Common myeloid progenitor, CD34-positive (primary cell): ENCODE results near the gene ENTR1.

ENCODE experiments used
- CTCF ChIA-PET: fragments of 350-600 bp; sonication (Branson Sonifier 250); formaldehyde crosslinking; loops from one replicate; lab custom pipeline; 2021; ENCODE audit warnings: antibody characterized with exemption; lab: Charles Lee
- POLR2A ChIA-PET: fragments of 350-600 bp; sonication (Branson Sonifier 250); formaldehyde crosslinking; loops from one replicate; lab custom pipeline; 2021; ENCODE audit warnings: antibody characterized with exemption; lab: Charles Lee
- DNase-seq, 3 donors: peaks; one replicate each; pipeline versions ENCODE4 v3.0.0 to v3.0.0-alpha.2; 2013
- H3K27ac ChIP-seq, 2 experiments: 1 replicate in 1 of 2; 2 replicates in 1 of 2; pipeline ENCODE4 v1.7.0; 2013; ENCODE audit warnings: inconsistent platforms in 2 of 2, low read length in 2 of 2, mild to moderate bottlenecking in 2 of 2, low read depth in 1 of 2, moderate library complexity in 1 of 2; ENCODE audit not compliant: severe bottlenecking in 2 of 2, insufficient read depth in 1 of 2, poor library complexity in 1 of 2
- H3K27me3 ChIP-seq, 5 experiments: replicated peaks in 2 of 5; 1 replicate in 3 of 5; 2 replicates in 2 of 5; pipeline versions ENCODE4 v1.6.1 to v1.7.0; 2013; ENCODE audit warnings: low read length in 4 of 5, mild to moderate bottlenecking in 2 of 5, moderate library complexity in 2 of 5, inconsistent platforms in 1 of 5; ENCODE audit not compliant: insufficient read depth in 5 of 5, control insufficient read depth in 4 of 5
- H3K36me3 ChIP-seq, 4 experiments: 1 replicate in 2 of 4; 2 replicates in 2 of 4; pipeline versions ENCODE4 v1.6.1 to v1.7.0; 2013; ENCODE audit warnings: low read length in 3 of 4, control low read depth in 1 of 4, mild to moderate bottlenecking in 1 of 4; ENCODE audit not compliant: control insufficient read depth in 4 of 4, insufficient read depth in 4 of 4
- H3K4me1 ChIP-seq, 4 experiments: 1 replicate in 3 of 4; 2 replicates in 1 of 4; pipeline versions ENCODE4 v1.6.1 to v1.7.1; 2013; ENCODE audit warnings: low read length in 3 of 4, mild to moderate bottlenecking in 3 of 4, control low read depth in 1 of 4, inconsistent platforms in 1 of 4, moderate library complexity in 1 of 4; ENCODE audit not compliant: control insufficient read depth in 4 of 4, insufficient read depth in 4 of 4; ENCODE audit errors: control extremely low read depth in 1 of 4
- H3K4me3 ChIP-seq, 7 experiments: 1 replicate in 4 of 7; 2 replicates in 3 of 7; pipeline versions ENCODE4 v1.5.1 to v1.7.0; 2013; ENCODE audit warnings: mild to moderate bottlenecking in 7 of 7, low read length in 6 of 7, moderate library complexity in 6 of 7, inconsistent platforms in 2 of 7, low read depth in 2 of 7, control low read depth in 1 of 7; ENCODE audit not compliant: insufficient read depth in 4 of 7, control insufficient read depth in 1 of 7; ENCODE audit errors: extremely low read depth in 1 of 7
- H3K9me3 ChIP-seq, 5 experiments: 1 replicate in 4 of 5; 2 replicates in 1 of 5; pipeline versions ENCODE4 v1.6.1 to v1.7.1; 2013; ENCODE audit warnings: low read length in 4 of 5, mild to moderate bottlenecking in 2 of 5, inconsistent platforms in 1 of 5, low read depth in 1 of 5, moderate library complexity in 1 of 5; ENCODE audit not compliant: control insufficient read depth in 4 of 5, insufficient read depth in 2 of 5; ENCODE audit errors: control extremely low read depth in 1 of 5
- WGBS: methylation state at CpG from one replicate; pipeline ENCODE4 v1.1.5; 2013; ENCODE audit not compliant: insufficient coverage; 5-methylcytosine and 5-hydroxymethylcytosine counted together

ENTR1 gene

GRCh38 chr9:136399176-136400037, 11.0 kb downstream of the ENTR1 start:
- 4% methylated on average over 55 of the region's 67 CpGs for WGBS
- CTCF ChIA-PET = interaction anchor here (1.0 to 1.4 kb wide), 4 partner anchors 11 to 89 kb away, joined by 3 to 6 read pairs (median 3); no protein-coding TSS in a partner anchor
- DNase-seq = peak; percentile 20 to 69 (median 68)
- H3K27me3 ChIP-seq = no peaks in the 10 kb centered on the region
- POLR2A ChIA-PET = no interaction called here
- H3K36me3 ChIP-seq = peaks cover 3 to 70% (median 47%) of the 10 kb centered on the region in 4 experiments
- peaks cover 0 to 22% (median 20%) of the 10 kb centered on the region in 4 experiments for H3K4me1 ChIP-seq
- H3K4me3 ChIP-seq = peak overlapping the region; percentile 64 to 87 (median 77)
- no peaks in the 10 kb centered on the region for H3K9me3 ChIP-seq
- H3K27ac ChIP-seq = peak overlapping the region in 1 of 2 experiments; percentile 63

DNA sequence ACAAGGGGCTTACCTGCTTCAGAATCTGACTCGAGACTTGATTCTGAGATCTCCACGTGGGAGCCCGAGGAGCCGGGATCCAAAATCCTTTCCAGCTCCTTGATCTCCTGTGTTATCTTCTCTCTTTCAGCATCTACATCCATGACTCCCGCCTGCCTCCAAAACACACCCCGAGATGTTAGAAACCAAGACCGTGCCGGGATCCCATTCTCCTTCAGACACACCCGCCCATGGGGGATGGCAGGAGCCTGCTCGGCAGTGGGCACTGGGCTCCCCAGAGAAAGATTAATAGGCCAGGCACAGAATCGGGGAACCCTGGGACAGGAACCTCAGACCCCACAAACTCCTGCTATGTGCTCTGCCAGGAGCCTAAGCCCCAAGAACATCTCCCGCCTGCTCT, 12.1 kb downstream of the ENTR1 start:
- H3K36me3 ChIP-seq = peaks cover 3 to 71% (median 51%) of the 10 kb centered on the region in 4 experiments
- DNase-seq = no peak
- no peaks in the 10 kb centered on the region for H3K9me3 ChIP-seq
- no peaks in the 10 kb centered on the region for H3K27me3 ChIP-seq
- H3K27ac ChIP-seq = no peak overlapping the region
- H3K4me3 ChIP-seq = peak overlapping the region in 1 of 7 experiments; percentile 79
- peaks cover 0 to 22% (median 16%) of the 10 kb centered on the region in 4 experiments for H3K4me1 ChIP-seq
- POLR2A ChIA-PET = no interaction called here
- WGBS = 95% methylated on average over 12 of the region's 12 CpGs
- CTCF ChIA-PET = interaction anchor here (1.3 to 1.5 kb wide), 3 partner anchors 10 to 88 kb away, joined by 3 to 6 read pairs (median 3); no protein-coding TSS in a partner anchor

- POLR2A ChIA-PET = no interaction called here
- CTCF ChIA-PET = interaction anchor here (0.6 to 1.6 kb wide), 6 partner anchors 10 to 43 kb away, joined by 3 to 7 read pairs (median 3); partner anchors contain the start of genes DNLZ, ENTR1 and PMPCA
- H3K9me3 ChIP-seq = no peaks in the 10 kb centered on the region
- DNase-seq = no peak
- peaks cover 3 to 75% (median 56%) of the 10 kb centered on the region in 4 experiments for H3K36me3 ChIP-seq
- H3K4me3 ChIP-seq = no peak overlapping the region
- no peak overlapping the region for H3K27ac ChIP-seq
- no CpG with 5 or more reads among the region's 6 CpGs for WGBS
- peaks cover 0 to 22% (median 16%) of the 10 kb centered on the region in 4 experiments for H3K4me1 ChIP-seq
- no peaks in the 10 kb centered on the region for H3K27me3 ChIP-seq
Measured at GRCh38 chr9:136397643-136398042, 12.8 kb downstream of the ENTR1 start.

DNA sequence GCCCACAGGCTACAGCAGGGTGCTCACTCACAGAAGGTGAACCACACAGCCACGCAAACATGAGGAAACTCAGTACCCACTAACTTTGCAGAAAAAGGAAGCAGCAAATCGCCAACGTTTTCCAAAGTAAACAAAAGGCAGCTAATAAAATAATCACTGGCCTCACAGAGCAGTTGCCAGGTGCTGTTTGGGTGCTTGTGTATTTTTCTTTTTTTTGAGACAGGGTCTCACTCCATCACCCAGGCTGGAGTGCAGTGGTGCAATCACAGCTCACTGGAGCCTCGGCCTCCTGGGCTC, 14.2 kb downstream of the ENTR1 start:
- CTCF ChIA-PET = interaction anchor here (1.0 to 1.6 kb wide), 2 partner anchors 11 to 13 kb away, joined by 3 to 5 read pairs; no protein-coding TSS in a partner anchor
- DNase-seq = no peak
- no peaks in the 10 kb centered on the region for H3K9me3 ChIP-seq
- POLR2A ChIA-PET = no interaction called here
- H3K27me3 ChIP-seq = no peaks in the 10 kb centered on the region
- H3K36me3 ChIP-seq = peaks cover 3 to 75% (median 55%) of the 10 kb centered on the region in 4 experiments
- whole genome bisulfite sequencing = 92% methylated on average over 2 of the region's 4 CpGs
- peaks cover 0 to 22% (median 16%) of the 10 kb centered on the region in 4 experiments for H3K4me1 ChIP-seq
- H3K4me3 ChIP-seq = no peak overlapping the region
- no peak overlapping the region for H3K27ac ChIP-seq

GRCh38 chr9:136395345-136396218, 14.8 kb downstream of the ENTR1 start:
- H3K9me3 ChIP-seq = no peaks in the 10 kb centered on the region
- H3K27ac ChIP-seq = no peak overlapping the region
- 97% methylated on average over 17 of the region's 26 CpGs for WGBS
- no peak for DNase-seq
- H3K4me1 ChIP-seq = peaks cover 0 to 21% (median 15%) of the 10 kb centered on the region in 4 experiments
- H3K36me3 ChIP-seq = peaks cover 3 to 76% (median 56%) of the 10 kb centered on the region in 4 experiments
- H3K27me3 ChIP-seq = no peaks in the 10 kb centered on the region
- ChIA-PET CTCF (interaction anchor here (1.0 kb wide), 1 partner anchor 14 kb away, joined by 3 read pairs; no protein-coding TSS in a partner anchor), POLR2A (no interaction called here)
- H3K4me3 ChIP-seq = no peak overlapping the region

GRCh38 chr9:136395020-136395340, 15.4 kb downstream of the ENTR1 start:
- WGBS = 95% methylated on average over 13 of the region's 13 CpGs
- POLR2A ChIA-PET = no interaction called here

More at GRCh38 chr9:136395020-136395340, 15.4 kb downstream of the ENTR1 start:
- Histone ChIP-seq H3K27ac (no peak overlapping the region), H3K36me3 (peaks cover 3 to 79% (median 57%) of the 10 kb centered on the region in 4 experiments), H3K27me3 (no peaks in the 10 kb centered on the region), H3K4me1 (peaks cover 0 to 16% (median 13%) of the 10 kb centered on the region in 4 experiments), H3K9me3 (no peaks in the 10 kb centered on the region), H3K4me3 (no peak overlapping the region)
- no peak for DNase-seq
- CTCF ChIA-PET = no interaction called here
